Stimulated activated CD4-positive, alpha-beta T cell treated with anti-CD3 and anti-CD28 coated beads, Interleukin-1b, Interleukin-23, amount 100 ng/mL, for 48 hours (primary cell): Measurements from ENCODE around the gene SYP.

Experiments
- DNase-seq: peaks from one replicate; pipeline ENCODE4 v3.0.0-alpha.2; 2020

Gene SYP

GRCh38 chrX:49199906-49200771 lies at the start of gene SYP:
Gene SYP, minus strand, starts transcription at chrX:49200193. Its CDS starts 7 bp downstream, at chrX:49200186.
- DNase-seq: peak; percentile 87

GRCh38 chrX:49249616-49250015 lies 49.6 kb upstream of the SYP start:
- DNase-seq: no peak

- no peak for DNase-seq
These were observed 49.1 kb upstream of the SYP start for GRCh38 chrX:49249071-49249470.

- DNase-seq: no peak
These were observed 48.2 kb upstream of the SYP start for GRCh38 chrX:49247916-49248811.

GRCh38 chrX:49247346-49247745 lies 47.4 kb upstream of the SYP start:
- no peak for DNase-seq

GRCh38 chrX:49246541-49246940 lies 46.5 kb upstream of the SYP start:
- DNase-seq: no peak

GRCh38 chrX:49244207-49244606 lies 44.2 kb upstream of the SYP start:
- DNase-seq: no peak

GRCh38 chrX:49243166-49243565 lies 43.2 kb upstream of the SYP start:
- DNase-seq: no peak

- no peak for DNase-seq
These were observed 42.6 kb upstream of the SYP start for GRCh38 chrX:49242545-49243066.

- DNase-seq: no peak
These were observed 38.7 kb upstream of the SYP start for GRCh38 chrX:49238735-49239134.

- DNase-seq: no peak
These were observed 37.1 kb upstream of the SYP start for GRCh38 chrX:49237060-49237459.

GRCh38 chrX:49233887-49234555 lies 34.0 kb upstream of the SYP start:
- no peak for DNase-seq

GRCh38 chrX:49233176-49233575 lies 33.2 kb upstream of the SYP start, which contains the start of gene CACNA1F:
Gene CACNA1F, minus strand, starts transcription at chrX:49233340. Its CDS starts 31 bp downstream, at chrX:49233309.
- DNase-seq: no peak

GRCh38 chrX:49232525-49232924 lies 32.5 kb upstream of the SYP start:
- no peak for DNase-seq

GRCh38 chrX:49231333-49232000 lies 31.5 kb upstream of the SYP start:
- no peak for DNase-seq

- peak; percentile 66 for DNase-seq
These were observed 30.7 kb upstream of the SYP start for GRCh38 chrX:49230500-49231232.

- DNase-seq: no peak
These were observed 28.2 kb upstream of the SYP start for GRCh38 chrX:49228185-49228584.

- no peak for DNase-seq
These were observed 27.7 kb upstream of the SYP start for GRCh38 chrX:49227726-49228125.

GRCh38 chrX:49226946-49227345 lies 27.0 kb upstream of the SYP start:
- no peak for DNase-seq

- no peak for DNase-seq
These were observed 25.9 kb upstream of the SYP start for GRCh38 chrX:49225858-49226257.

- no peak for DNase-seq
These were observed 21.9 kb upstream of the SYP start for GRCh38 chrX:49221868-49222267.

- DNase-seq: no peak
These were observed 20.1 kb upstream of the SYP start for GRCh38 chrX:49220100-49220499.
